WERI-Rb-1 (cell line): ENCODE data around the gene SURF1.
"Not testable (repeated sequence)": the region's sequence is repeated elsewhere in the genome, so short reads cannot be mapped to it uniquely, and the experiment has no call there.

Source experiments
- DNase-seq: peaks from one replicate; pipeline ENCODE4 v3.0.0-alpha.2; 2020
- H3K27ac ChIP-seq: fragments of 250-450 bp; sonication (Bioruptor Pico); 2 replicates; pipeline ENCODE4 v1.5.1; 2020; ENCODE audit warnings: mild to moderate bottlenecking, moderate library complexity
- H3K27me3 ChIP-seq: fragments of 250-450 bp; sonication (Bioruptor Pico); 2 replicates; pipeline ENCODE4 v1.5.1; 2021; ENCODE audit warnings: mild to moderate bottlenecking, low read depth, moderate library complexity; ENCODE audit not compliant: insufficient read depth, severe bottlenecking
- H3K36me3 ChIP-seq: fragments of 250-450 bp; sonication (Bioruptor Pico); 2 replicates; pipeline ENCODE4 v1.5.1; 2020; ENCODE audit warnings: mild to moderate bottlenecking, moderate library complexity
- H3K4me3 ChIP-seq: 2 replicates; pipeline ENCODE4 v1.5.1; 2011; ENCODE audit warnings: low read depth, mild to moderate bottlenecking, control low read depth, low read length
- H3K9me3 ChIP-seq: fragments of 250-450 bp; sonication (Bioruptor Pico); 2 replicates; pipeline ENCODE4 v1.5.1; 2021; ENCODE audit warnings: mild to moderate bottlenecking, moderate library complexity; ENCODE audit not compliant: severe bottlenecking
- CTCF ChIP-seq: IDR thresholded peaks from 2 replicates; pipeline ENCODE4 v1.5.1; 2011; ENCODE audit warnings: low read depth, mild to moderate bottlenecking, control low read depth, inconsistent platforms, low read length

The SURF1 gene

GRCh38 chr9:133393399-133393798 lies 37.1 kb upstream of the SURF1 start:
- DNase-seq: no peak
- no peaks in the 10 kb centered on the region for H3K9me3 ChIP-seq
- H3K27me3 ChIP-seq: no peaks in the 10 kb centered on the region
- H3K27ac ChIP-seq: no peak overlapping the region
- H3K36me3 ChIP-seq: no peaks in the 10 kb centered on the region
- no peak overlapping the region for H3K4me3 ChIP-seq
- TF ChIP-seq CTCF: no peak

GRCh38 chr9:133392308-133392707 lies 36.0 kb upstream of the SURF1 start:
- H3K36me3 ChIP-seq, H3K27ac ChIP-seq, H3K4me3 ChIP-seq, H3K9me3 ChIP-seq, H3K27me3 ChIP-seq, DNase-seq: not testable (repeated sequence)

- not testable (repeated sequence) for H3K9me3 ChIP-seq, H3K36me3 ChIP-seq, DNase-seq, H3K27ac ChIP-seq, H3K4me3 ChIP-seq, H3K27me3 ChIP-seq
Observed at GRCh38 chr9:133391449-133391848, 35.2 kb upstream of the SURF1 start.

GRCh38 chr9:133390713-133391112 lies 34.4 kb upstream of the SURF1 start:
- Histone ChIP-seq H3K27ac (no peak overlapping the region), H3K4me3 (no peak overlapping the region), H3K36me3 (no peaks in the 10 kb centered on the region), H3K9me3 (no peaks in the 10 kb centered on the region), H3K27me3 (no peaks in the 10 kb centered on the region)
- no peak for TF ChIP-seq CTCF
- DNase-seq: no peak

- H3K36me3 ChIP-seq: no peaks in the 10 kb centered on the region
- no peak overlapping the region for H3K4me3 ChIP-seq
- no peaks in the 10 kb centered on the region for H3K27me3 ChIP-seq
- H3K27ac ChIP-seq: no peak overlapping the region
- H3K9me3 ChIP-seq: no peaks in the 10 kb centered on the region
- DNase-seq: no peak
- TF ChIP-seq CTCF: no peak
Observed at GRCh38 chr9:133389562-133389961, 33.3 kb upstream of the SURF1 start.

GRCh38 chr9:133389025-133389557 lies 32.8 kb upstream of the SURF1 start:
- Histone ChIP-seq H3K9me3 (no peaks in the 10 kb centered on the region), H3K27me3 (no peaks in the 10 kb centered on the region), H3K4me3 (no peak overlapping the region), H3K36me3 (no peaks in the 10 kb centered on the region), H3K27ac (no peak overlapping the region)
- TF ChIP-seq CTCF: no peak
- DNase-seq: no peak

GRCh38 chr9:133387680-133388079 lies 31.4 kb upstream of the SURF1 start:
- H3K9me3 ChIP-seq: no peaks in the 10 kb centered on the region
- DNase-seq: no peak
- no peaks in the 10 kb centered on the region for H3K27me3 ChIP-seq

More at GRCh38 chr9:133387680-133388079, 31.4 kb upstream of the SURF1 start:
- no peak for TF ChIP-seq CTCF
- no peak overlapping the region for H3K27ac ChIP-seq
- no peak overlapping the region for H3K4me3 ChIP-seq
- H3K36me3 ChIP-seq: no peaks in the 10 kb centered on the region
